K562 (cell line): Measurements from ENCODE around the gene FBXL4. TPM values are rescaled to one million over a fixed set of nuclear protein-coding genes. Genes with fewer than 3 reads are reported as not detected.

Experiments
- ATAC-seq: fragments of 200-7000 bp; cut with Tn5 transposase; 3 replicates; pipeline ENCODE4 v1.9.1; 2020; ENCODE audit warnings: moderate library complexity
- BruUV-seq: library from RNA; stranded (reverse); fragments of 400-500 nt; replicated peaks from 2 replicates; lab custom pipeline; 2021; lab: Mats Ljungman, UMichigan
- CTCF ChIA-PET: fragments of 300-600 bp; formaldehyde crosslinking; extraction: SDS; loops from one replicate; lab custom pipeline; 2021; ENCODE audit warnings: low intra/inter-chr PET ratio; lab: Yijun Ruan, JAX
- POLR2A ChIA-PET: fragments of 300-600, 350-650 bp; sonication (Branson Sonifier 250); formaldehyde crosslinking; extraction: SDS; loops from one replicate; lab custom pipeline; 2021; ENCODE audit warnings: antibody characterized with exemption, inconsistent platforms; lab: Yijun Ruan, JAX
- DNase-seq, 4 experiments: peaks; one replicate each; pipeline versions ENCODE4 v3.0.0 to v3.0.0-alpha.2; 2011 to 2018; ENCODE audit warnings: low spot score in 3 of 4, mixed read lengths in 3 of 4; ENCODE audit errors: extremely low read depth in 1 of 4
- FAIRE-seq: peaks from 2 replicates; lab custom pipeline; 2011; peaks lifted over from hg19 to GRCh38; lab: Jason Lieb, UNC
- H2AFZ ChIP-seq: 2 replicates; pipeline ENCODE4 v1.6.0; 2011; ENCODE audit warnings: low read depth, low read length, control low read depth, inconsistent platforms
- H3K27ac ChIP-seq: fragments of 200-600 bp; 3 replicates; pipeline ENCODE4 v1.8.0; 2011; ENCODE audit warnings: low read depth, mild to moderate bottlenecking, control low read depth, inconsistent platforms, low read length, moderate library complexity, mixed read lengths; ENCODE audit errors: extremely low read depth
- H3K27me3 ChIP-seq, 2 experiments: fragments of 300-600 bp in 1 of 2; 2 replicates in 1 of 2; 3 replicates in 1 of 2; pipeline versions ENCODE4 v1.6.0 to v1.8.0; 2011; ENCODE audit warnings: inconsistent platforms in 2 of 2, low read length in 2 of 2, mild to moderate bottlenecking in 1 of 2, mixed read lengths in 1 of 2, moderate library complexity in 1 of 2; ENCODE audit not compliant: control insufficient read depth in 2 of 2, insufficient read depth in 2 of 2
- H3K36me3 ChIP-seq: fragments of 300-600 bp; 3 replicates; pipeline ENCODE4 v1.8.0; 2011; ENCODE audit warnings: mild to moderate bottlenecking, low read length, inconsistent platforms; ENCODE audit not compliant: control insufficient read depth, insufficient read depth
- H3K4me1 ChIP-seq, 2 experiments: fragments of 200-600 bp in 1 of 2; replicated peaks in 1 of 2; 2 replicates in 1 of 2; 3 replicates in 1 of 2; pipeline versions ENCODE4 v1.5.1 to v1.8.0; 2011; ENCODE audit warnings: inconsistent platforms in 2 of 2, low read length in 2 of 2, mild to moderate bottlenecking in 1 of 2, mixed read lengths in 1 of 2, moderate library complexity in 1 of 2; ENCODE audit not compliant: control insufficient read depth in 2 of 2, insufficient read depth in 2 of 2
- H3K4me2 ChIP-seq: 2 replicates; pipeline ENCODE4 v1.6.1; 2011; ENCODE audit warnings: low read length, control low read depth, inconsistent platforms, mixed read lengths; ENCODE audit not compliant: insufficient read depth
- H3K4me3 ChIP-seq: fragments of 200-600 bp; sonication (generic), shearing (Covaris generic); 2 replicates; pipeline ENCODE4 v1.5.1; 2016; ENCODE audit warnings: control low read depth, inconsistent platforms
- H3K79me2 ChIP-seq: fragments of 200-600 bp; 3 replicates; pipeline ENCODE4 v1.8.0; 2011; ENCODE audit warnings: low read length, inconsistent platforms; ENCODE audit not compliant: control insufficient read depth, insufficient read depth
- H3K9ac ChIP-seq, 2 experiments: 2 replicates each; pipeline versions ENCODE4 v1.6.0 to v1.6.1; 2011; ENCODE audit warnings: low read depth in 2 of 2, low read length in 2 of 2, control low read depth in 1 of 2, inconsistent platforms in 1 of 2, mild to moderate bottlenecking in 1 of 2, mixed read lengths in 1 of 2; ENCODE audit not compliant: insufficient read depth in 1 of 2
- H3K9me1 ChIP-seq: one replicate; pipeline ENCODE4 v1.6.0; 2011; ENCODE audit warnings: inconsistent platforms, mild to moderate bottlenecking, low read length, moderate library complexity; ENCODE audit not compliant: control insufficient read depth, insufficient read depth
- H3K9me3 ChIP-seq: replicated peaks from 2 replicates; pipeline ENCODE4 v1.5.1; 2011; ENCODE audit warnings: low read depth, low read length, inconsistent platforms; ENCODE audit not compliant: control insufficient read depth, insufficient read depth
- H4K20me1 ChIP-seq: replicated peaks from 2 replicates; pipeline ENCODE4 v1.6.1; 2011; ENCODE audit warnings: low read length, inconsistent platforms, mixed read lengths; ENCODE audit not compliant: control insufficient read depth, insufficient read depth
- DPF2 ChIP-seq: fragments of 450-650 bp; IDR thresholded peaks from 2 replicates; pipeline ENCODE4 v1.6.1; 2016
- EHMT2 ChIP-seq: fragments of 450-650 bp; IDR thresholded peaks from 2 replicates; pipeline ENCODE4 v1.6.1; 2018; ENCODE audit warnings: antibody characterized with exemption
- KDM1A ChIP-seq, 2 experiments: fragments of 450-650 bp; IDR thresholded peaks; 2 replicates each; pipeline ENCODE4 v1.6.1; 2016; ENCODE audit warnings: mild to moderate bottlenecking in 2 of 2
- SMARCA4 ChIP-seq: fragments of 450-650 bp; IDR thresholded peaks from 2 replicates; pipeline ENCODE4 v1.6.1; 2016
- SMARCE1 ChIP-seq: fragments of 450-650 bp; IDR thresholded peaks from 2 replicates; pipeline ENCODE4 v1.7.1; 2016; ENCODE audit warnings: mild to moderate bottlenecking
- SP2 ChIP-seq: IDR thresholded peaks from 2 replicates; pipeline ENCODE4 v1.6.1; 2011; ENCODE audit warnings: mild to moderate bottlenecking, low read depth, low read length, moderate library complexity; ENCODE audit not compliant: poor library complexity, severe bottlenecking; ENCODE audit errors: extremely low read depth
- YY1 ChIP-seq, 3 experiments: IDR thresholded peaks; 2 replicates each; pipeline ENCODE4 v1.6.1; 2011; ENCODE audit warnings: low read length in 2 of 3, mild to moderate bottlenecking in 2 of 3, moderate library complexity in 2 of 3, borderline replicate concordance in 1 of 3, control low read depth in 1 of 3, low read depth in 1 of 3; ENCODE audit not compliant: insufficient read depth in 3 of 3, insufficient replicate concordance in 2 of 3, control insufficient read depth in 1 of 3, insufficient read length in 1 of 3; ENCODE audit errors: extremely low read depth in 1 of 3
- ZBTB40 ChIP-seq, 2 experiments: fragments of 450-650 bp in 1 of 2; sonication (generic) in 1 of 2; formaldehyde crosslinking in 1 of 2; IDR thresholded peaks; 2 replicates each; pipeline versions ENCODE4 v1.7.1 to v1.9.0; 2016 to 2022; ENCODE audit warnings: inconsistent platforms in 1 of 2, mild to moderate bottlenecking in 1 of 2, missing genetic modification reagents in 1 of 2
- WGBS: fragments of 100-300 bp; shearing (Covaris generic); methylation state at CpG from one replicate; pipeline ENCODE4 v1.1.6; 2016; ENCODE audit warnings: low coverage, mixed read lengths; ENCODE audit not compliant: insufficient coverage; ENCODE audit errors: missing lambda C conversion rate; 5-methylcytosine and 5-hydroxymethylcytosine counted together
- in situ Hi-C: fragments of 300-500 bp; cut with MboI; formaldehyde crosslinking; loops from 4 replicates; pipeline ENCODE4 v1.15.0; 2018; ENCODE audit warnings: inconsistent platforms, mixed read lengths
- intact Hi-C: fragments of 100-400 bp; cut with micrococcal nuclease; formaldehyde crosslinking; loops from 2 replicates; pipeline ENCODE4 v1.14.2; 2022
- polyA plus RNA-seq, 8 experiments: library from polyadenylated mRNA; depleted of rRNA in 4 of 8; stranded (reverse) in 5 of 8; unstranded in 3 of 8; fragments of >200 nt; fragmentation: Nextera tagmentation in 2 of 8; fragmentation: Illumina TruSeq in 1 of 8; extraction: Ambion mirVana in 2 of 8; extraction: Trizol in 1 of 8; gene quantifications; 2 replicates each; pipeline versions ENCODE4 v1.2.1 to v1.2.3, GENCODE V29; 2011 to 2014; ENCODE audit warnings: inconsistent platforms in 1 of 8, missing spikeins in 1 of 8
- total RNA-seq, 7 experiments: library from RNA; depleted of rRNA in 6 of 7; stranded (reverse); fragments of >200 nt in 6 of 7; fragmentation: Illumina TruSeq in 2 of 7; extraction: Trizol in 2 of 7; gene quantifications; 2 replicates each; pipeline versions ENCODE4 v1.2.1 to v1.2.3, GENCODE V29; 2011 to 2021; ENCODE audit warnings: low replicate concordance in 1 of 7
- TF ChIP-seq, protein P1 (sequence below), 2 experiments: fragments of 450-650 bp; IDR thresholded peaks; 2 replicates each; pipeline ENCODE4 v1.6.1; 2016

The FBXL4 gene
- total and polyA plus RNA-seq, 9 of the 15 experiments (the other 6 are each of a cell fraction or from before 2014, with no cell fraction given), result 4.2 to 23.1 (median 7.7) TPM

- BruUV-seq, result no TSS peak
- POLR2A ChIA-PET, result no interaction called here
- intact Hi-C loops, result no loop called here
These were observed 1.4 kb downstream of the FBXL4 start for GRCh38 chr6:98946266-98946878.

More at GRCh38 chr6:98946266-98946878, 1.4 kb downstream of the FBXL4 start:
- H2AFZ ChIP-seq, result peak overlapping the region; percentile 72
- 27% methylated on average over 10 of the region's 10 CpGs for WGBS
- H3K4me1 ChIP-seq, result peaks cover 4 to 17% of the 10 kb centered on the region in 2 experiments
- in situ Hi-C loops, result no loop called here
- H3K79me2 ChIP-seq, result peaks cover 61% of the 10 kb centered on the region
- H3K4me3 ChIP-seq, result peak overlapping the region; percentile 61
- no peaks in the 10 kb centered on the region for H3K9me1 ChIP-seq
- ATAC-seq, result no peak
- TF ChIP-seq DPF2 (0 out of 2 replicates have a peak, but pooled peaks have one; percentile 16), EHMT2 (0 out of 2 replicates have a peak, but pooled peaks have one; percentile 66), KDM1A (IDR thresholded peaks at IDR 0.05) (no peak), SMARCA4 (peak; percentile 45; the same call in 1 of the 2 replicates), SMARCE1 (peak; percentile 22; the same call in 1 of the 2 replicates), SP2 (no peak), ZBTB40 (IDR thresholded peaks at IDR 0.05) (0 out of 2 replicates have a peak, but pooled peaks have one; percentile 6), ZBTB40 (CRISPR knock-in tag; IDR thresholded peaks at IDR 0.05) (no peak), YY1 (IDR thresholded peaks at IDR 0.05; ENCODE audit: borderline replicate concordance in 1 of 3, control insufficient read depth in 1 of 3, extremely low read depth in 1 of 3, insufficient read depth in 3 of 3, insufficient read length in 1 of 3, insufficient replicate concordance in 2 of 3, low read depth in 1 of 3, low read length in 2 of 3) (peak in 1 of 3 experiments; percentile 18)
- TF ChIP-seq, protein P1, sequence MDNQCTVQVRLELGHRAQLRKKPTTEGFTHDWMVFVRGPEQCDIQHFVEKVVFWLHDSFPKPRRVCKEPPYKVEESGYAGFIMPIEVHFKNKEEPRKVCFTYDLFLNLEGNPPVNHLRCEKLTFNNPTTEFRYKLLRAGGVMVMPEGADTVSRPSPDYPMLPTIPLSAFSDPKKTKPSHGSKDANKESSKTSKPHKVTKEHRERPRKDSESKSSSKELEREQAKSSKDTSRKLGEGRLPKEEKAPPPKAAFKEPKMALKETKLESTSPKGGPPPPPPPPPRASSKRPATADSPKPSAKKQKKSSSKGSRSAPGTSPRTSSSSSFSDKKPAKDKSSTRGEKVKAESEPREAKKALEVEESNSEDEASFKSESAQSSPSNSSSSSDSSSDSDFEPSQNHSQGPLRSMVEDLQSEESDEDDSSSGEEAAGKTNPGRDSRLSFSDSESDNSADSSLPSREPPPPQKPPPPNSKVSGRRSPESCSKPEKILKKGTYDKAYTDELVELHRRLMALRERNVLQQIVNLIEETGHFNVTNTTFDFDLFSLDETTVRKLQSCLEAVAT (IDR thresholded peaks at IDR 0.05), result peak in 1 of 2 experiments; percentile 78; a peak in 2 of 4 replicates
- FAIRE-seq, result peak; percentile 23
- no peaks in the 10 kb centered on the region for H4K20me1 ChIP-seq
- H3K9me3 ChIP-seq, result peaks cover 5% of the 10 kb centered on the region; the same call in 1 of the 2 replicates
- peak in 1 of 4 experiments; percentile 9 for DNase-seq
- H3K36me3 ChIP-seq, result no peaks in the 10 kb centered on the region
- peak overlapping the region; percentile 97 for H3K4me2 ChIP-seq
- peak overlapping the region; percentile 97 for H3K27ac ChIP-seq
- CTCF ChIA-PET, result no interaction called here
- no peaks in the 10 kb centered on the region for H3K27me3 ChIP-seq
- peak overlapping the region in 1 of 2 experiments; percentile 92; a peak in 3 of 4 replicates for H3K9ac ChIP-seq
